HepG2 (cell line): ENCODE data around the gene EOGT. TPM values are rescaled to one million over a fixed set of nuclear protein-coding genes. Genes with fewer than 3 reads are reported as not detected.

Experiments
- CENPT ChIP-seq: sonication (generic); formaldehyde crosslinking; IDR thresholded peaks from 2 replicates; pipeline ENCODE4 v1.8.0; 2022; ENCODE audit warnings: low read depth, mild to moderate bottlenecking, moderate library complexity, missing genetic modification reagents
- GATAD2A ChIP-seq: IDR thresholded peaks from 2 replicates; pipeline ENCODE4 v1.6.1; 2016
- GLMP ChIP-seq: sonication (generic); formaldehyde crosslinking; IDR thresholded peaks from 2 replicates; pipeline ENCODE4 v1.9.0; 2021; ENCODE audit warnings: missing genetic modification reagents, mild to moderate bottlenecking, borderline replicate concordance
- GZF1 ChIP-seq: sonication (generic); formaldehyde crosslinking; IDR thresholded peaks from 2 replicates; pipeline ENCODE4 v1.5.1; 2020; ENCODE audit warnings: mild to moderate bottlenecking, missing genetic modification reagents
- JARID2 ChIP-seq: sonication (generic); formaldehyde crosslinking; IDR thresholded peaks from 2 replicates; pipeline ENCODE4 v1.8.1; 2023; ENCODE audit warnings: missing genetic modification reagents, inconsistent platforms; ENCODE audit not compliant: insufficient replicate concordance
- MED13 ChIP-seq: sonication (generic); formaldehyde crosslinking; IDR thresholded peaks from 2 replicates; pipeline ENCODE4 v1.5.0; 2020; ENCODE audit warnings: missing genetic modification reagents
- MZF1 ChIP-seq: sonication (generic); formaldehyde crosslinking; IDR thresholded peaks from 2 replicates; pipeline ENCODE4 v1.8.1; 2023; ENCODE audit warnings: mild to moderate bottlenecking, missing genetic modification reagents, borderline replicate concordance
- NAIF1 ChIP-seq: sonication (generic); formaldehyde crosslinking; IDR thresholded peaks from 2 replicates; pipeline ENCODE4 v1.5.0; 2020; ENCODE audit warnings: mild to moderate bottlenecking, missing genetic modification reagents, borderline replicate concordance
- POLR2A ChIP-seq, 2 experiments: IDR thresholded peaks; 2 replicates each; pipeline ENCODE4 v1.6.1; 2011; ENCODE audit warnings: low read depth in 2 of 2, low read length in 2 of 2, mild to moderate bottlenecking in 1 of 2, moderate library complexity in 1 of 2; ENCODE audit not compliant: insufficient read depth in 1 of 2
- POLR2AphosphoS2 ChIP-seq: IDR thresholded peaks from 2 replicates; pipeline ENCODE4 v1.6.1; 2011; ENCODE audit warnings: low read depth, low read length, improper control_type of control experiment
- RAD51 ChIP-seq: fragments of 450-650 bp; IDR thresholded peaks from 2 replicates; pipeline ENCODE4 v1.6.1; 2016; ENCODE audit warnings: borderline replicate concordance
- SMARCC2 ChIP-seq: fragments of 450-650 bp; IDR thresholded peaks from 2 replicates; pipeline ENCODE4 v1.6.1; 2017; ENCODE audit warnings: antibody characterized with exemption, mild to moderate bottlenecking
- SOX6 ChIP-seq, 2 experiments: fragments of 450-650 bp in 1 of 2; sonication (generic) in 1 of 2; formaldehyde crosslinking in 1 of 2; IDR thresholded peaks; 2 replicates each; pipeline versions ENCODE4 v1.4.0 to v1.6.1; 2017 to 2020; ENCODE audit warnings: antibody characterized with exemption in 1 of 2, mild to moderate bottlenecking in 1 of 2, missing genetic modification reagents in 1 of 2
- SRSF9 ChIP-seq: fragments of 200-400 bp; formaldehyde crosslinking; IDR thresholded peaks from 2 replicates; pipeline ENCODE4 v1.6.1; 2018; ENCODE audit warnings: borderline replicate concordance, mild to moderate bottlenecking, low read depth, low read length; ENCODE audit not compliant: insufficient read depth, poor library complexity, severe bottlenecking
- SRY ChIP-seq: sonication (generic); formaldehyde crosslinking; IDR thresholded peaks from 2 replicates; pipeline ENCODE4 v1.8.0; 2022; ENCODE audit warnings: mild to moderate bottlenecking, missing genetic modification reagents
- TBX3 ChIP-seq: fragments of 450-650 bp; IDR thresholded peaks from 2 replicates; pipeline ENCODE4 v1.6.1; 2017; ENCODE audit warnings: antibody characterized with exemption, mild to moderate bottlenecking, inconsistent platforms, borderline replicate concordance
- ZNF121 ChIP-seq: sonication (generic); formaldehyde crosslinking; IDR thresholded peaks from 2 replicates; pipeline ENCODE4 v1.5.0; 2020; ENCODE audit warnings: mild to moderate bottlenecking, missing genetic modification reagents
- ZNF160 ChIP-seq: sonication (generic); formaldehyde crosslinking; IDR thresholded peaks from 2 replicates; pipeline ENCODE4 v1.8.0; 2022; ENCODE audit warnings: mild to moderate bottlenecking, inconsistent platforms, missing genetic modification reagents
- ZNF296 ChIP-seq: sonication (generic); formaldehyde crosslinking; conservative IDR thresholded peaks from 2 replicates; pipeline ENCODE4 v1.5.0; 2020; ENCODE audit warnings: mild to moderate bottlenecking, missing genetic modification reagents
- ZNF549 ChIP-seq: sonication (generic); formaldehyde crosslinking; IDR thresholded peaks from 2 replicates; pipeline ENCODE4 v1.5.0; 2020; ENCODE audit warnings: missing genetic modification reagents
- ZNF598 ChIP-seq: sonication (generic); formaldehyde crosslinking; IDR thresholded peaks from 2 replicates; pipeline ENCODE4 v1.5.1; 2020; ENCODE audit warnings: mild to moderate bottlenecking, missing genetic modification reagents, borderline replicate concordance
- ZNF709 ChIP-seq: sonication (generic); formaldehyde crosslinking; IDR thresholded peaks from 2 replicates; pipeline ENCODE4 v1.5.0; 2020; ENCODE audit warnings: mild to moderate bottlenecking, missing genetic modification reagents
- polyA plus RNA-seq, 8 experiments: library from polyadenylated mRNA; depleted of rRNA in 3 of 8; stranded (reverse) in 7 of 8; unstranded in 1 of 8; fragments of >200 nt; fragmentation: Illumina TruSeq in 4 of 8; extraction: Trizol in 4 of 8; gene quantifications; 2 replicates each; pipeline versions ENCODE4 v1.2.1 to v1.2.3, GENCODE V29; 2011 to 2016; ENCODE audit warnings: low read depth in 4 of 8, missing spikeins in 1 of 8, mixed read lengths in 1 of 8; ENCODE audit not compliant: insufficient read depth in 1 of 8
- total RNA-seq, 5 experiments: library from RNA; depleted of rRNA; stranded (reverse); fragments of >200 nt; fragmentation: Illumina TruSeq; extraction: Trizol; gene quantifications; 2 replicates each; pipeline ENCODE4 v1.2.3, GENCODE V29; 2016; ENCODE audit warnings: low read depth in 1 of 5
- TF ChIP-seq, protein P1 (sequence below): sonication (generic); formaldehyde crosslinking; IDR thresholded peaks from 2 replicates; pipeline ENCODE4 v1.4.0; 2020; ENCODE audit warnings: missing genetic modification reagents
- TF ChIP-seq, protein P2 (sequence below): sonication (generic); formaldehyde crosslinking; IDR thresholded peaks from 2 replicates; pipeline ENCODE4 v1.8.0; 2022; ENCODE audit warnings: mild to moderate bottlenecking, missing genetic modification reagents, moderate library complexity
- TF ChIP-seq, protein P3 (sequence below): sonication (generic); formaldehyde crosslinking; IDR thresholded peaks from 2 replicates; pipeline ENCODE4 v1.8.0; 2022; ENCODE audit warnings: missing genetic modification reagents, low read depth, mild to moderate bottlenecking, borderline replicate concordance

The EOGT gene
- total and polyA plus RNA-seq, 2 of the 13 experiments (the other 11 are each of a cell fraction or from before 2014, with no cell fraction given), result 4.5 to 18.6 TPM

DNA sequence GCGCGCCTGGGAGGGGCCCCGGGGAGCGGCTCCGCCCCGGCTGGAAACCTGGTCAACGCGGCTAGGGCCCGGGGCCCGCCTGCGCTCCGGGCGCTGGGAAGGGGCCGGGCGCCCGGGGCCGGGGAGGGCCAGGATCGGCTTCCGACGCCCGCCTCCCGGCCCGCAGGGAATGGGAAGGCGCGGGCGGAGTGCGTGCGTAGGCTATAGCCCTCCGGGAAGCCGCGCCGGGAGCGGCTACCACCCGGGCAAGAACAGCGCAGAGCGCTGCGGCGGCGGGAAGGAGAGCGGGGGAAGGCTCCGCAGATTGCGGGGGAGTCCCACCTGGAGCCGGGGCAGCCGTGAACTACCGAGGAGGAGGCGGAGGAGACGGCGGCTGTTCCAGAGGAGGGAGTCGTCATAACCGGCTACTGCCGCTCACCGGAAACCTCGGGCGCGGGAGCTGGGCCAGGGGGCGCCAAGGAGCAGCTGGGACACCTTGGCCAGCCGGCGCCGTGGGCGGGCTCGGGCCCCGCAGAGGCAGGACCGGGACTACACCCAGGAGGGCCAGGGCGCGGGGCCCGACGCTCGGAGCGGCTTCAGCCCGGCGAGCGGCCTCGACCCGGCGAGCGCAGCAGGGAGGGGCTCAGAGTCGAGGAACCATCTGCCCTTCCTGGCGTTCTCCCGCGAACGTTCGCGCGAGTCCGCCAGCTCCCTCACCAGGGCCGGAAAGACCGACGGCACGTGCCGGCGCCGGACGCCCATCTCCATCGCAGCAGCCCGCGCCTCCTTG is at the start of gene EOGT (continued):
- TF ChIP-seq, protein P1, sequence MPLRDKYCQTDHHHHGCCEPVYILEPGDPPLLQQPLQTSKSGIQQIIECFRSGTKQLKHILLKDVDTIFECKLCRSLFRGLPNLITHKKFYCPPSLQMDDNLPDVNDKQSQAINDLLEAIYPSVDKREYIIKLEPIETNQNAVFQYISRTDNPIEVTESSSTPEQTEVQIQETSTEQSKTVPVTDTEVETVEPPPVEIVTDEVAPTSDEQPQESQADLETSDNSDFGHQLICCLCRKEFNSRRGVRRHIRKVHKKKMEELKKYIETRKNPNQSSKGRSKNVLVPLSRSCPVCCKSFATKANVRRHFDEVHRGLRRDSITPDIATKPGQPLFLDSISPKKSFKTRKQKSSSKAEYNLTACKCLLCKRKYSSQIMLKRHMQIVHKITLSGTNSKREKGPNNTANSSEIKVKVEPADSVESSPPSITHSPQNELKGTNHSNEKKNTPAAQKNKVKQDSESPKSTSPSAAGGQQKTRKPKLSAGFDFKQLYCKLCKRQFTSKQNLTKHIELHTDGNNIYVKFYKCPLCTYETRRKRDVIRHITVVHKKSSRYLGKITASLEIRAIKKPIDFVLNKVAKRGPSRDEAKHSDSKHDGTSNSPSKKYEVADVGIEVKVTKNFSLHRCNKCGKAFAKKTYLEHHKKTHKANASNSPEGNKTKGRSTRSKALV (CRISPR knock-in tag), result peak; percentile 89
- no peak for TF ChIP-seq JARID2 (CRISPR knock-in tag)
- no peak for TF ChIP-seq SMARCC2
- TF ChIP-seq, protein P2, sequence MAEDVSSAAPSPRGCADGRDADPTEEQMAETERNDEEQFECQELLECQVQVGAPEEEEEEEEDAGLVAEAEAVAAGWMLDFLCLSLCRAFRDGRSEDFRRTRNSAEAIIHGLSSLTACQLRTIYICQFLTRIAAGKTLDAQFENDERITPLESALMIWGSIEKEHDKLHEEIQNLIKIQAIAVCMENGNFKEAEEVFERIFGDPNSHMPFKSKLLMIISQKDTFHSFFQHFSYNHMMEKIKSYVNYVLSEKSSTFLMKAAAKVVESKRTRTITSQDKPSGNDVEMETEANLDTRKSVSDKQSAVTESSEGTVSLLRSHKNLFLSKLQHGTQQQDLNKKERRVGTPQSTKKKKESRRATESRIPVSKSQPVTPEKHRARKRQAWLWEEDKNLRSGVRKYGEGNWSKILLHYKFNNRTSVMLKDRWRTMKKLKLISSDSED (CRISPR knock-in tag), result no peak
- TF ChIP-seq MED13 (CRISPR knock-in tag), result peak; percentile 86; the same call in 1 of the 2 replicates
- TF ChIP-seq GZF1 (CRISPR knock-in tag), result no peak
- TF ChIP-seq TBX3, result no peak
- TF ChIP-seq ZNF296 (CRISPR knock-in tag), result no peak; the same call in 1 of the 2 replicates
- TF ChIP-seq POLR2A (IDR thresholded peaks at IDR 0.05; ENCODE audit: insufficient read depth in 1 of 2, low read depth in 2 of 2, low read length in 2 of 2), result peak; percentile 61 to 81
- TF ChIP-seq ZNF598 (CRISPR knock-in tag), result peak; percentile 66
- TF ChIP-seq POLR2AphosphoS2, result no peak
- TF ChIP-seq MZF1, result no peak
- TF ChIP-seq SOX6 (IDR thresholded peaks at IDR 0.05), result no peak
- peak; percentile 58 for TF ChIP-seq SOX6 (CRISPR knock-in tag; IDR thresholded peaks at IDR 0.05)
- TF ChIP-seq ZNF709 (CRISPR knock-in tag), result peak; percentile 93
- no peak for TF ChIP-seq ZNF549
- no peak for TF ChIP-seq CENPT (CRISPR knock-in tag)
- TF ChIP-seq ZNF121, result peak; percentile 56; the same call in 1 of the 2 replicates
- TF ChIP-seq SRY (CRISPR knock-in tag), result no peak; the same call in 1 of the 2 replicates
- TF ChIP-seq NAIF1 (CRISPR knock-in tag), result peak; percentile 85; the same call in 1 of the 2 replicates
- no peak for TF ChIP-seq SRSF9
- peak; percentile 52 for TF ChIP-seq GATAD2A
- TF ChIP-seq ZNF160 (CRISPR knock-in tag), result no peak
- TF ChIP-seq RAD51, result no peak
- no peak for TF ChIP-seq GLMP (CRISPR knock-in tag)
- TF ChIP-seq, protein P3, sequence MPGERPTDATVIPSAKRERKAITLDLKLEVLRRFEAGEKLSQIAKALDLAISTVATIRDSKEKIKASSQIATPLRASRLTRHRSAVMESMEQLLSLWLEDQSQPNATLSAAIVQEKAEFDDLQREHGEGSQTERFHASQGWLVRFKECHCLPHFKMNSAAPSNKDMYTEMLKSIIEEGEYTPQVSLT (CRISPR knock-in tag), result no peak; the same call in 1 of the 2 replicates
